Measurements from ENCODE around the gene NSF. TPM values are rescaled to one million over a fixed set of nuclear protein-coding genes. Genes with fewer than 3 reads are reported as not detected.

The NSF gene
- total RNA-seq, 1 donor = 83.8 TPM

GRCh38 chr17:46802800-46803199 is 212.3 kb downstream of the NSF start:
- H3K4me3 ChIP-seq (ENCODE audit: low read depth, low read length) = no peak overlapping the region
- no peak for TF ChIP-seq CTCF (IDR thresholded peaks at IDR 0.05; ENCODE audit: insufficient read depth, low read depth, low read length)
- DNase-seq (ENCODE audit: low read depth) = no peak

- no peak for DNase-seq (ENCODE audit: low read depth)
- no peak overlapping the region for H3K4me3 ChIP-seq (ENCODE audit: low read depth, low read length)
- TF ChIP-seq CTCF (IDR thresholded peaks at IDR 0.05; ENCODE audit: insufficient read depth, low read depth, low read length) = no peak
These were observed 213.1 kb downstream of the NSF start for GRCh38 chr17:46803544-46803943.

- no peak for TF ChIP-seq CTCF (IDR thresholded peaks at IDR 0.05; ENCODE audit: insufficient read depth, low read depth, low read length)
- H3K4me3 ChIP-seq (ENCODE audit: low read depth, low read length) = no peak overlapping the region
- DNase-seq (ENCODE audit: low read depth) = no peak
These were observed 215.3 kb downstream of the NSF start for GRCh38 chr17:46805771-46806170.

Other genes starting within 250 kb of the NSF start
- gene ARL17B, start 228.9 kb upstream of the NSF start, total RNA-seq = 3.5 and 4.7 TPM in 2 replicates
- 7.7 and 10.8 TPM in 2 replicates for gene LRRC37A2, start 78.2 kb upstream of the NSF start, total RNA-seq
- 8.4 and 13.0 TPM in 2 replicates for gene ARL17A, start 11.0 kb upstream of the NSF start, total RNA-seq
- gene WNT3, start 228.0 kb downstream of the NSF start, total RNA-seq = 0.97 and 2.2 TPM in 2 replicates